HG03342 (cell line): Measurements from ENCODE around the gene CC2D2B.
"Not testable (repeated sequence)": the region's sequence is repeated elsewhere in the genome, so short reads cannot be mapped to it uniquely, and the experiment has no call there.

Experiments used
- ATAC-seq: cut with Tn5 transposase; IDR thresholded peaks from one replicate; pipeline ENCODE4 v1.9.1; 2021; ENCODE audit warnings: mild to moderate bottlenecking, moderate library complexity; ENCODE audit not compliant: unreplicated experiment

Gene CC2D2B

DNA sequence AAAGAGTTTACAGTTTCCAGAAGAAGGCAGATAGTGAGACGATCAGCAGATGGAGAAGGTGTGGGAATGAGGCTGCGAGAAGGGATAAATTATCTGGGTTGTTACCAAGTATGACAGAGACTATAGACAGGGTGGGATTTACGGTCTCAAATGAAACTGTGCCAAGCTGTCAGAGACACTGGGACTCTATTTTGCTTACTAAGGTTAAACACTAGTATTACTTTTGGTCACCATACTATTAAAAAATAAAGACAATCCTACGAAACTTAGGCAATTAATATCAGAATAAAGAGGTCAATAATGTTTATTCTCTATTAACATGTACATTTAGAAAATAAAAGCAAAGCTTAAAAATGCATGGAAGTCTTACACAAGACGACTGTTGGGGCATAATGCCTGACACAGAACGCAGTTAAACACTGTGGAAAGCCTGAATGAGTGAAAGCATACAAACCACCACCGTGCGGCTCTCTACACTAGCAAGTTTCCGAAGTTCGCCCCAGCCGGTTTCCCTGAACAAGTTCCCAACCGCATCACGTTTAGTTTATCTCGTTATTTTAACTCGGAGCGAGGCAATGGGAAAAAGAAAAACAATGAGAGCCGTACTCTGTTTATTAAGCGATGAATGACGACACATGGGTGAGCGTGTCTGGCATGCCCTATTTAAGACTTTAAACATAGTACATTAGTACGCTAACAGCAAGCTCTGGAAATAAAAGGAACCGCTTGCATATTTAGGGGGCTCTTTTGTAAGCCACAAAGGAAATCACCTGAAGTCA lies 909 bp upstream of the CC2D2B start:
- ATAC-seq, result peak; percentile 35

DNA sequence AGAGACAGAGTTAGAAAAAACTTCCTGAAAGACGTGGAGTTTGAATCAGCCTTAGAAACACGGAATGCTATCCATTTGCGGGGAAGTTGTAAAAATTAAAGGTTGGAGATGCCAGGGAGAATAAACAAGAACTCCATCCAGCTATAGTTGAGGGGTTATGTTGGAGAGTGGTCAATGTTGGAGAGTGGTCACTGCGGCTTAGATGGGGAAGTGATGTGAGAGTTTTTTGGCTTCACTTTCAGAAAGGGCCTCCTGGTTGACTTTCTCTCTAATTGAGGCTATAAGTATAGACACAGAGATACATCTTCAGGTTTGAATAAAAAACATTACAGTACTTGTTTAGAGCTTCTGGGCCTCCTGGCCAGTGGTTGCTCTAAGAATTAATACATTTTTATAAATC lies 675 bp downstream of the CC2D2B start:
- no peak for ATAC-seq

DNA sequence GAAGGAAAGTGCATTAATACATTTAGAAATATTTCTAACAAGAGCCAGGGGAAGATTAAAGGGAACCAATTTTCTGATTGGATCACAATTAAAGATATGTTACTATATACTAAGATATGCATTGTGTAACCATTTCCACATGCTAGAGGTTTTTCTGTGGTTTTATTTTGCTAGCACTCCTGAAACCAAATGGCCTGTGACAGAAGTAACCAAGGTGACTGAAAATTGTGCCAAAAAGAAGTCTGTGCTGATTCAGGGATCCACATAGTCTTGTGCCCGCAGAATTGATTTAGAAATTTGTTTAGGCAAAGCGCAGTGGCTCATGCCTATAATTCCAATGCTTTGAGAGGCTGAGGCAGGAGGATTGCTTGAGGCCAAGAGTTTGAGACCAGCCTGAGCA lies 1.8 kb downstream of the CC2D2B start:
- no peak for ATAC-seq

DNA sequence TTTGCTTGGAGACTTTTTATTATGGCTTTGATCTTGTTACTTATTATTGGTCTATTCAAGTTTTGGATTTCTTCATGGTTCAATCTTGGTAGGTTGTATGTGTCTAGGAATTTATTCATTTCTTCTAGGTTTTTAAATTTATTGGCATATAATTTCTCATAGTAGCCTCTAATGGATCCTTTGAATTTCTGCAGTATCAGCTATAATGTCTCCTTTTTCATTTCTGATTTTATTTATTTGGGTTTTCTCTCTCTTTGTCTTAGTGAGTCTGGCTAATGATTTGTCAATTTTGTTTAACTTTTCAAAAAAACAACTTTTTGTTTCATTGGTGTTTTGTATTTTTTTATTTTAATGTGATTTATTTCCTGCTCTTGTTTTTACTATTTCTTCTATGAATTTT lies 8.3 kb downstream of the CC2D2B start:
- ATAC-seq, result not testable (repeated sequence)

DNA sequence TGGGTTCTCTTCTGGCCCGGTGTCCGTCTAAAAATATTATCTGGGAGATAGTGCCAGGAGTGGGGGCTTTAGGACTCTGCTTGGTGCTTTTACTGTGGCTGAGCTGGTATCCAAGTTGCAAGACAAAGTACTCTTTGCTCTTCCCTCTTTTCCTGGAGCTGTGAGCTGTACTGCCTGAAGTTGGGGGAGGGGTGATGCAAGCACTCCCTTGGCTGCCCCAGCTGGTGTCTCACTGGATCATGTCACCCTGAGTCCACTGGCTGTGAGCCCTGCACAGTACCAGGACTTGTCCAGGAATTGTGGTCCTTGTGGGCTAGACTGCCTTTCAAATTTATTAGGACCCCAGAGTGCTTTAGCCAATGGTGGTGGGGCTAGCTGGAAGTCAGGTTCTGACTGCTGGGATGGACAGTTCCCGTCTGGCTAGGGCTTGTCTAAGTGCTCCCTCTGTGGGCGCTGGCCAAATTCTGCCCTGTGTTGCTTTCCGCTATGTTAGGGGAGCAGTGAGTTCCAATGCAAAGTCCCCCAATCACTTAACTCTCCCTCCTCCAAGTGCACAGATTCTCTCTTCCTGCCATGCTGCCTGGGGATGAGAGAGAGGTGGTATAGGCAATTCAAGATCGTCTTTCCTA lies 13.1 kb downstream of the CC2D2B start:
- ATAC-seq, result no peak

DNA sequence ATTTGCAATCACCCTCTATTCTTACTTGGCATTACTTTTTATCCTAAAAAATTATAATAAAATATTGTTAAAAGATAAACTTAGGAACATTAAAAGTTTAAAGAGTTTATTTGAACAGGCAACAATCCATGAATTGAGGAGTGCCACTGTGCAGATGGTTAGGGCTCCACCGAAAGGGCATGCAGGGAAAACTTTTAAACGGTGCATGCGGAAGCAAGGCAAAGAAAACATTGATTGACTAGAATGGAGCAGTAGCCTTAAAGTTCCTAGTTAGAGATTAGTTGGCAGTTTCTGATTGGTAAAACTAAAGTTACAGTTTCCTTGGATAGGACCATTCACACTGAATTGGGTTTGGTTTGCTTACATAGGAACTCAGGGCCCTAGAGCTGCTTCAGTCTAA lies 17.3 kb downstream of the CC2D2B start:
- no peak for ATAC-seq

DNA sequence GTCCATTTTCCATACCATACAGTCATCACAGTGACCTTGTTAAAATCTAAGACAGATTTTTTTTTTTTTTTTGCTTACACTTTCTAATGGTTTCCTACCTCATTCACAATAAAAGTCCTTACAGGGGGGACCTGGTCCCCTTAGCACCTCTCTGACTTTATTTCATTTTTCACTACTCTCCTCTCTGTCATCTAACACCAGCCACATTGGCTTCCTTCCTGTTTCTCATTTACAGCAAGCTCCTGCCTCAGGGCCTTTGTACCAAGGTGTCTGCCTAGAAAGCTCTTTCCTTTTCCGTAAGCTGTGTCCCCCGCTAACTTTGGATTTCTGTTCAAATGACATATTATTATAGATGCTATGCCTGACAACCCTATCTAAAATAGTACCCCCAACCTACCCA lies 27.7 kb downstream of the CC2D2B start:
- ATAC-seq, result no peak

DNA sequence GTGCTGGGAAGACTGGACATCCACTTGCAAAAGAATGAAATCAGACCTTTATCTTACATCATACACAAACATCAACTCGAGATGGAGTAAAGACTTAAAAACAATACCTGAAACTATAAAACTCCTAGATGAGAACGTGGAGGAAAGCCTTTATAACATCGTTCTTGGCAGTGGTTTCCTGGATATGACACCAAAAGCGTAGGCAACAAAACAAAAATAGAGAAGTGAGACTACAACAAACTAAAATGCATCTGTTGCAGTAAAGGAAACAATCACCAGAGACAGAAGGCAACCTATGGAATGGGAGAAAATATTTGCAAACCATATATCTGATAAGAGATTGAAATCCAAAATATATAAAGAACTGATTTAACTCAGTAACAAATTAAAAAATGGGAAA lies 33.3 kb downstream of the CC2D2B start:
- no peak for ATAC-seq

DNA sequence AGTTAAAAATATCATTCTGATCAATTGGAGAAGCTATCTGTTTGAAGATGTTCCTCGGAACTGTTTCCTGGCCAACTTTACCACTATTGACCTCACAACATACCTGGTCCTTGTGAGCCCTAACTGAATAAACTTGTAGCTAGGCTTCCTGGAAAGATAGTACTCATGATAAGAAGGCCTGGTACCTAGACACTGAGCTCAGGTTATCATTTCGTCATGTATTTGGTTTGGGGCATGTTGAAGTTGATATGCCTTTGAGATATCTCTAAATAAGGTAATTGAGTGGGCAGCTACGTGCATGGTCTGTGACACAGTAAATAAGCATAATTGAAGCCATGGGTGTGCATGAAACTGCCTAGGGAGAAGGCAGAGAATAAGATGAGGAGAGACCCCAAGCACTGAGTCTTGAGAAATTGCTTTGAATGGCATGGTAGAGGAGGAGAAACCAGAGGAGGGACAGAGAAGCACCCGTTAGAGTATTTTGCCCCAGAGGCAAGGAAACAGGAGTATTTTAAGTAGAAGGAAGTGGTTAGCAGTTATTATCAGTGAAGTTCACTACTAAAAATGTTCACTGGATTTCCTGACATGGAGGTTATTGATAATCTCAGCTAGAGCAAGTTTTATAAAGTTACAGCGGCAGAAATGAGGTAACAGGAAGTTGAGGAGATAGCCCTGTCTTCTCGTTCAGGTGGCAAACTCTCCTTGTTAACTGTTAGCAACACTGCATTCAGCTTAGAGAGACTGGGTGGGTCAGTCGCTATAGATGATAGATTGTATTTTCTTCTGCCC lies 55.6 kb downstream of the CC2D2B start:
- no peak for ATAC-seq

DNA sequence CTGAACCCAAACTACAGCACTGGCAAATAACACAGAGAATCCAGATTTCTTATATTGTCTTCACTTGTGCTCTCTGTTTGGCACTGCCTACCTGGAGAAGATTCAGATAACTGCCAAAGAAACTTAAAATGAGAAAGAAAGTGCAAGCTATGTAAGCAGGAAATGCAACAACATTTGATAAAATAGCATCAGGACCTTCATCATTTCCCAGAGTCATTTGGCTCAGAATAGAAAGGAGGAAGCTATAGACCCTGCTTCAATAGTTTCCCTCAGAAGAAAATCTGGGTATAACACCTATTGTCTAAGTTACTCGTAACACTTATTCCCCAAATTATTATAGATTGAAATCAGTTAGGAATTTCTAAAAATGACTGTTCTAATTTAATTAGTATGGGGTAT lies 56.2 kb downstream of the CC2D2B start:
- ATAC-seq, result no peak

DNA sequence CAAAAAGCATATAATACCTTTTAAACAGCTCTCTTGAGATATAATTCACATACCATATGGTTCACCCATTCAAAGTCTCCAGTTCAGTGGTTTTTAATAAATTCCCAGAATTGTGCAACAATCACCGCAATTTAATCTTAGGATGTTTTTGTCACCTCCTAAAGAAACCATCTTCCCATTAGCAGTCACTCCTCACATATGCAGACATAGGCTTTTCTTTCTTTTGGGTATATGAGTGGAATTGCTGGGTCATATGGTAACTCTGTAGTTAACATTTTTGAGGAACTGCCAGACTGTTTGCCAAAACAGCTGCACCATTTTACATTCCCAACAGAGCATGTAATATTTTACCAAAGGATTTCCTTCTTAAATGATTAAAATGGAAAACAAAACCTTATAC lies 57.0 kb downstream of the CC2D2B start:
- ATAC-seq, result no peak

DNA sequence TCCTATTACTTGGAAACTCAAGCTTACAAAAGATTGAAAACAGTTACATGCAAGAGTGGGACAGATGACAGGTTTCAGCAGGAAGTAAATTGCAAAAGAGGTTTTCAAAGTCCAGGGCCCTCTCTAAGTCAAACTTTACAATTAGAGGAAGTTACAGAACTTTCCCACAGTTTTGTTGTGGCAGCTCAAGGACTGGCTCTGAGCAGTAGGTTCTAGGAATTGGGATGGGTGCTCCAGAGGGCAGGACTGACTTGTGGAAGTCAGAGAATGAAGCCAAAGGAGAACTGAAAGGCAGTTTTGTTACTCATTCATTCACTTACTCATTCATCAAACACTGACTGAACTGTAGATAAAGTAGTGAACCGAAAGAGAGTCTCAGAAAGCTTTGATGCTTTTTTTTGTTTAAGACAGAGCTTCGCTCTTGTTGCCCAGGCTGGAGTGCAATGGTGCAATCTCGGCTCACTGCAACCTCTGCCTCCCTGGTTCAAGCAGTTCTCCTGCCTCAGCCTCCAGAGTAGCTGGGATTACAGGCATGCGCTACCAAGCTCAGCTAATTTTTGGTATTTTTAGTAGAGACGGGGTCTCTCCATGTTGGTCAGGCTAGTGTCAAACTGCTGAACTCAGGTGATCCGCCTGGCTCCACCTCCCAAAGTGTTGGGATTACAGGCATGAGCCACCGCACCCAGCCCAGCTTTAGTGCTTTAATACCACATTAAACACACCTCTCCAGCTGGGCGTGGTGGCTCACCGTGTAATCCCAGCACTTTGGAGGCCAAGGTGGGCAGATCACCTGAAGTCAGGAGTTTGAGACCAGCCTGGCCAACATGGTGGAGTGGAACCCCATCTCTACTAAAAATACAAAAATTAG lies 68.8 kb downstream of the CC2D2B start:
- ATAC-seq, result no peak

DNA sequence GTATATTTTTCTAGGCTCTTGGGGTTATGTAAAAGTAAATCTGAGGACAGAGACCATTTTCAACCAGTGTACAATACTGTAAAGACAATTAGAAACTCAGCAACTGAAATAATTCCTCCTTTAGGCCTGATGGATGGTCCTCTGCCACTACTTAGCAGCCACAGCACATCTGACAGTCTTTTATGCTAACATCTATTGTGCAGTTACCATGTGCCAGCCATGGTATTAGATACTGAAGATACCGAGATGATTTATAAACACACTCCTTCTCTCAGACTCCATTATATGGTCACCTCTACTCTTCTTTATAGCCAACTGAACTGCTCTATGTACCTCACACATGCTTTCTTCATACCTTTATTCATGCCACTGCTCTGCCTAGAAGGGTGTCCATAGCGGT lies 74.4 kb downstream of the CC2D2B start:
- ATAC-seq, result no peak

DNA sequence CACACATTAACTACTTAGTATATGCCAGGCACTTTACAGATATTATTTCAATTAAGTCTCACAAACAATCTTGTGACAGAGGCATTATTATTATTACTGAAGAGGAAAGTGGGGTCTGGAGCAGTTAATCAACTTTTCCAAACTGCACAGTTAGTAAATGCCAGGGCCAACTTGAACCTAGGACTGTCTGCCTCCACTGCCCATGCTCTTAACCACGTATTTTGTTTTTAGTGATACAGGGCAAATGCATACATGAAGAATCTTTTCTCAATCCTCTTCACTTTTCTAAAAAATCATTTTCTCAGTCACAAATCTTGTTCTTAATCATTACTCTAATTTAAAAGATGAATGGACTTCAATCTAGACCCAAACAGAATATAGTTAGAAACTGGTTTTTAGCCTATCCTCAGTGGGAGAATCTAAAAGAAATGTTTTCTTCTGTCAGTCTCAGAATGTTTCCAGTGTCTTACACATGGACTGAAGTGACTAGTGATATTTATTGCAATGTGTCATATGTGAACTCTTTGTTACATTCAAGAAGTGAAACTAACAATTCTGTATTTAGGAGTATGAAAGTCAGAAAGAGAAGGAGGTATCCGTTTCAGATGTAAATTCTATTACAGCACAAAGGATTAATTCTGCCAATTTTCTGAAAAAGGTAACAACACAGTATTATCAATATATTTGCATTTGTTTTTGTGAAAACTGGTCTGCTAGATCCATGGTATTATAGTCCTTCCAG lies 80.1 kb downstream of the CC2D2B start:
- ATAC-seq, result peak; percentile 91

DNA sequence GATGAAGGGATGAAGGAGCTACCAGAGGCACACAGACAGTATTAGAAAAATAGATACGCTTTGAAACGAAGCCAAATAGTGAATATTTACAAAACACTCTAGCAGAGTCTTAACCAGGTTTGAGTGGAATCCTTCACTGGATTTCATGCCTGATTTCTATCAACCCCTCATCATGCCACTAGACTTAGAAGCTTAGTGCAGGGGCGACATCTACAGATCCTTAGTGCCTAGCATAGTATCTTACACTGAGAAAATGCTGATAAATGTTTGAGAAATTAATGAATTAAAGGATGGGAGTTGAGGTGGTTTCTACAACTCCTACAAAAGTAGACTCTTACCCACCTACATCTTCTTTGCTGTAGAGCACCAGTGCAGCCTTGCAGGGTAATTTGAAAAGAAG lies 80.9 kb downstream of the CC2D2B start:
- ATAC-seq, result no peak

DNA sequence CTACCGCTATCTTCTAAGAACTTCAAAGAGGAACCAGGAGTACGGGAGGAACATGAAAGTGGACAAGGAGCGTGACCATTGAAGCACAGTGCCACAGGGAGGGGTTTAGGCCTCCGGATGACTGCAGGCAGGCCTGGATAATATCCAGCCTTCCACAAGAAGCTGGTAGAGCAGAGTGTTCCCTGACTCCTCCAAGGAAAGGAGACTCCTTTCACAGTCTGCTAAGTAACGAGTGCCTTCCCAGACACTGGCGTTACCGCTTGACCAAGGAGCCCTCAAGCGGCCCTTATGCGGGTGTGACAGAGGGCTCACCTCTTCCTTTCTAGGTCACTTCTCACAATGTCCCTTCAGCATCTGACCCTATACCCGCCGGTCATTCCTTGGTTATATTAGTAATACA lies 86.6 kb downstream of the CC2D2B start:
- not testable (repeated sequence) for ATAC-seq

DNA sequence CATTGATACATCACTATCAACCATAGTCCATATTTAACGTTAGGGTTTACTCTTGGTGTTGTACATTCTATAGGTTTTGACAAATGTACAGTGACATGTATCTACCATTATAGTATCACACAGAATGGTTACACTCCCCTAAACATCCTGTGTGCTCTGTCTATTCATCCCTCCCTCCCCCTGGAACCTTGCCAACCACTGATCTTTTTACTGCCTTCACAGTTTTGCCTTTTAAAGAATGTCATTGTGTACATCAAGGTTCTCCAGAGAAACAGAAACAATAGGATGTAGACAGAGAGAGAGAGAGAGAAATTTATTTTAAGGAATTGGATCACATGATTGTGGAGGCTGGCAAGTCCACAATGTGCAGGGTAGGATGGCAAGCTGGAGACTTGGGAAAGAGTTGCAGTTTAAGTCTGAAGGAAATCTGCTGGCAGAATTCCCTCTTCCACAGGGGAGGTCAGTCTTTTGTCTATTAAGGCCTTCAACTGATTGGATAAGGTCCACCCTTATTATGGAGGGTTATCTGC lies 90.5 kb downstream of the CC2D2B start:
- ATAC-seq, result no peak

DNA sequence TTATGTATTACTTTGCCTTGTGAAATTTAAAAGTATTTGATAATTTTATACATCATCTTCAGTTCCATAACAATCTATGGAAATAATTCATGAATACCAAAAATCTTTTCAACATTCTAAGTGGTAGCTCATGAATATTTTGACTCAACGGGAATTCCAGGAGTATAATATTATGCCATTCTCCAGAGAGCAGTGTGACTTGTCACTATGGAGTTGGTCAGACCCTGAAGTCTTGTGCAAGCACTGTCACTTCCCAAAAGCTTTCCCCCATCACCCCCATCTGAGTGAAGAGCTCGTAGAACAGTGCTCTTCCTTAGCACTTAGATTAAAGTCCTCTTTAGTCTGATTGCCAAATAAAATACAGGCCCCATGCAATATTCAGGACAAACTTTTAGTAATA lies 106.2 kb downstream of the CC2D2B start:
- no peak for ATAC-seq

DNA sequence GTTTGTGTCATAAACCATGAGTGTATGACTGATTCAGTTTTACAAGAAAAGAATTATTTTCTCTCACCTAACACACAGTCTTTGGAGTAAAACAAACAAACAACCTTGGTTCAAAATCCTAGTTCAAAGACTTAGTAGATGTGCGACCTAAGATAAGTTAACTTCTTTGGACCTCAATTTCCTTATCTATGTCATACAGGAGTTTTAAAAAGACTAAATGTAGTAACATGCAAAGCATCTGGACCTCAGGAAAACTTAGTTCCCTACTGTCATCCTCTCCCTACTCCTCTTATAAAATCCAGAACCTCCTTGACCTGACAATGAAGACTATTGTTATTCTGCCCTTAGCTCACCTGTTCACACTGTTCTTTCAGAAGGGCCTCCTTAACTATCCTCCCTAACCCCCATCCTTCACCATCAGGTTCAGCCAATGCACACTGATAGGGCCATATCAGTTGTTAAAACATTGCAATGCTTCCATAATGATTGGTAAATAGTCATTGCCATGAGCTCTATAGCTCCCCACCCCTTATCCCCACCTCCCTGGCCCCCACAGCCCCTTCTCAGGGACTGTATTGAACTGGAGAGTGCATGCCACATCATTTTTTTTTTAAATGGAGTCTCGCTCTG lies 106.8 kb downstream of the CC2D2B start:
- ATAC-seq, result no peak
